Measurements from ENCODE around the gene DPP7. TPM values are rescaled to one million over a fixed set of nuclear protein-coding genes. Genes with fewer than 3 reads are reported as not detected.

DPP7 gene
- total RNA-seq, 2 experiments from 2014 or later = 344 to 349 TPM

DNA sequence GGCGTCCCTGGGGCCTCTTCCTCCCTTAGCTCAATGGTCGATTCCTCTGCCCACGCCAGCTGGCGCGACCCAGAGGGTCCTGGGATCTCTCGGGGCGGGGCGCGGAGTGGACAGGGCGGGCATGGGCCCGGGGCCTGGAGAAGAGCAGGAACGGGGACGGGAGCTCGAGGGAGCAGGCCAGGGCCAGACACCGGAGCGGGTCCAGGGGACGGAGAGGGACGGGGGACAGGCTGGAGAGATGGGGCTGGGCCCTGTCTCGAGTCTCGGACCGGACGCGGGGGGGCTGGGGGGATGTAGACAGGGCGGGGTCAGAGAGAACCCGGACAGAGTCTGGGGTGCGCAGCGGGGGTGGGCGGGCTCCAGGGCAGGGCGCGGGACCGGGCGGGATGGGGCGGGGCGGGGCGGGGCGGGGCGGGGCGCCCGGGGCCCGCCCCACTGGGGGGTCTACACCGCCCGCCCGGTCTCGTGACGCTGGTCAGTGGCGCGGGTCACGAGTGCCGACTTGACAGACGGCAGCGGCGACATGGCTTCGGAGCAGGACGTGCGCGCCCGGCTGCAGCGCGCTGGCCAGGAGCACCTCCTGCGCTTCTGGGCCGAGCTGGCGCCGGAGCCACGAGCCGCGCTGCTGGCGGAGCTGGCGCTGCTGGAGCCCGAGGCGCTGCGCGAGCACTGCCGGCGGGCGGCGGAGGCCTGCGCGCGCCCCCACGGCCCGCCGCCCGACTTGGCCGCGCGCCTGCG, 37.4 kb downstream of the DPP7 start, which contains the start of gene UAP1L1:
Gene UAP1L1 (plus strand): TSS at position 508 of the 738 bp plus-strand sequence. CDS start 16 bp downstream, at position 524.
- H3K27ac ChIP-seq (ENCODE audit: low read depth in 1 of 2, low read length in 2 of 2) = no peak within 1 kb of the TSS

DNA sequence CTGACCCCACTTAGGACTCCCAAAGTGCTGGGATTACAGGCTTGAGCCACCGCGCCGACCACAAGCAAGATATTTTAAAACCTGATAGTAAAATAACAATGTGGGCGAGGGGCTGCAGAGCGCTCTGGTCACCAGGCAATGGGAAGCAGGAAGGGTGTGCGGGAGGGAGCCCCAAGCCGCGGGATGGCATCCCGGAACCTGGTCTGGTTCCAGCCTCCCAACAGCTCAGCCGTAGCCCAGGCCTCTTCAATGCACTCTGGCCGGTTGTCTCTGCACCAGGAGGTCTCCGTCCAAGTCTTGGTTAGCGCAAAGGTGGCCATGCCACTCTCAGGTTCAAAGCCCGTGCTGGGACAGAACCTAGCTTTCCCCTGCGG, 37.9 kb downstream of the DPP7 start:
- H3K27me3 ChIP-seq (ENCODE audit: control insufficient read depth in 1 of 2, insufficient read depth in 2 of 2, low read length in 2 of 2) = no peaks in the 10 kb centered on the region
- intact Hi-C loops (cut with DNase I, micrococcal nuclease) = no loop called here
- peaks cover 4% of the 10 kb centered on the region for H3K36me3 Mint-ChIP-seq (ENCODE audit: low read depth)
- H3K27ac ChIP-seq (ENCODE audit: low read depth in 1 of 2, low read length in 2 of 2) = no peak overlapping the region
- DNase-seq (no peak), ATAC-seq (ENCODE audit: poor library complexity) (no peak)
- no peak overlapping the region for H3K27ac Mint-ChIP-seq
- peaks cover 10% of the 10 kb centered on the region for H3K36me3 ChIP-seq (ENCODE audit: insufficient read depth, low read length)
- no peaks in the 10 kb centered on the region for H3K9me3 Mint-ChIP-seq
- H3K4me3 Mint-ChIP-seq = peak overlapping the region; percentile 78
- ChIA-PET CTCF (interaction anchor here (0.8 to 1.6 kb wide), 6 partner anchors 9 to 30 kb away, joined by 3 to 9 read pairs (median 5); partner anchors contain the start of gene MAN1B1), POLR2A (interaction anchor here (0.6 to 2.7 kb wide), 3 partner anchors 10 to 286 kb away, joined by 3 to 24 read pairs (median 3); partner anchors contain the start of genes MAN1B1 and TMEM141)
- H3K27me3 Mint-ChIP-seq = no peaks in the 10 kb centered on the region
- peak overlapping the region; percentile 39 for H3K4me3 ChIP-seq (ENCODE audit: low read length)
- peaks cover 18% of the 10 kb centered on the region for H3K4me1 ChIP-seq (ENCODE audit: insufficient read depth, low read length)
- TF ChIP-seq, protein P1, sequence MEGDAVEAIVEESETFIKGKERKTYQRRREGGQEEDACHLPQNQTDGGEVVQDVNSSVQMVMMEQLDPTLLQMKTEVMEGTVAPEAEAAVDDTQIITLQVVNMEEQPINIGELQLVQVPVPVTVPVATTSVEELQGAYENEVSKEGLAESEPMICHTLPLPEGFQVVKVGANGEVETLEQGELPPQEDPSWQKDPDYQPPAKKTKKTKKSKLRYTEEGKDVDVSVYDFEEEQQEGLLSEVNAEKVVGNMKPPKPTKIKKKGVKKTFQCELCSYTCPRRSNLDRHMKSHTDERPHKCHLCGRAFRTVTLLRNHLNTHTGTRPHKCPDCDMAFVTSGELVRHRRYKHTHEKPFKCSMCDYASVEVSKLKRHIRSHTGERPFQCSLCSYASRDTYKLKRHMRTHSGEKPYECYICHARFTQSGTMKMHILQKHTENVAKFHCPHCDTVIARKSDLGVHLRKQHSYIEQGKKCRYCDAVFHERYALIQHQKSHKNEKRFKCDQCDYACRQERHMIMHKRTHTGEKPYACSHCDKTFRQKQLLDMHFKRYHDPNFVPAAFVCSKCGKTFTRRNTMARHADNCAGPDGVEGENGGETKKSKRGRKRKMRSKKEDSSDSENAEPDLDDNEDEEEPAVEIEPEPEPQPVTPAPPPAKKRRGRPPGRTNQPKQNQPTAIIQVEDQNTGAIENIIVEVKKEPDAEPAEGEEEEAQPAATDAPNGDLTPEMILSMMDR (IDR thresholded peaks at IDR 0.05) = no peak
- peaks cover 3% of the 10 kb centered on the region for H3K4me1 Mint-ChIP-seq (ENCODE audit: low read depth)
- H3K9me3 ChIP-seq (ENCODE audit: control insufficient read depth in 1 of 2, insufficient read depth in 1 of 2, low read length in 2 of 2) = no peaks in the 10 kb centered on the region

More for the DNA sequence above, 37.4 kb downstream of the DPP7 start, which contains the start of gene UAP1L1:
- Histone ChIP-seq H3K36me3 (ENCODE audit: insufficient read depth, low read length) (peaks cover 10% of the 10 kb centered on the region), H3K4me3 (ENCODE audit: low read length) (peak within 1 kb of the TSS; percentile 64), H3K27me3 (ENCODE audit: control insufficient read depth in 1 of 2, insufficient read depth in 2 of 2, low read length in 2 of 2) (no peaks in the 10 kb centered on the region), H3K4me1 (ENCODE audit: insufficient read depth, low read length) (peaks cover 18% of the 10 kb centered on the region), H3K9me3 (ENCODE audit: control insufficient read depth in 1 of 2, insufficient read depth in 1 of 2, low read length in 2 of 2) (no peaks in the 10 kb centered on the region)
- Mint-ChIP-seq H3K4me3 (peak within 1 kb of the TSS; percentile 78), H3K9me3 (no peaks in the 10 kb centered on the region), H3K36me3 (ENCODE audit: low read depth) (peaks cover 4% of the 10 kb centered on the region), H3K27me3 (no peaks in the 10 kb centered on the region), H3K4me1 (ENCODE audit: low read depth) (peaks cover 3% of the 10 kb centered on the region), H3K27ac (no peak within 1 kb of the TSS)
- POLR2A ChIA-PET = interaction anchor here (0.6 to 2.7 kb wide), 7 partner anchors 9 to 286 kb away, joined by 3 to 24 read pairs (median 4); partner anchors contain the start of genes MAN1B1 and TMEM141
- intact Hi-C loops (cut with DNase I, micrococcal nuclease) = no loop called here
- peak in 10 of 14 experiments; percentile 15 to 79 (median 46) for DNase-seq
- peak; percentile 76 for ATAC-seq (ENCODE audit: poor library complexity)
- TF ChIP-seq, protein P1 (IDR thresholded peaks at IDR 0.05) = no peak
- CTCF ChIA-PET = interaction anchor here (0.8 to 1.6 kb wide), 6 partner anchors 9 to 48 kb away, joined by 3 to 7 read pairs (median 4); partner anchors contain the start of gene MAN1B1

DNA sequence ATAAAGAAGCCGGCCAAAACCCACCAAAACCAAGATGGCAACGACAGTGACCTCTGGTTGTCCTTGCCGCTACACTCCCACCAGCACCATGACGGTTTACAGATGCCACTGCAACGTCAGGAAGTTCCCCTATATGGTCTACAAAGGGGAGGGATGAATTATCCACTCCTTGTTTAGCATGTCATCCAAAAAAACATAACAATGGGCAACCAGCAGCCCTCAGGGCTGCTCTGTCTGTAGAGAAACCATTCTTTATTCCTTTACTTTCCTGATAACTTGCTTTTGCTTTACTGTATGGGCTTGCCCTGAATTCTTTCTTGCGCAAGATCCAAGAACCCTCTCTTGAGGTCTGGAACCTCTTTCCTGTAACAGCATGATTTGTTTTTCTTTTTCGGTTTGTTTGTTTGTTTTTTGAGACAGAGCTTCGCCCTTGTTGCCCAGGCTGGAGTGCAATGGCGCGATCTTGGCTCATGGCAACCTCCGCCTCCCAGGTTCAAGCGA, 39.2 kb downstream of the DPP7 start:
- no peak for ATAC-seq (ENCODE audit: poor library complexity)
- H3K27me3 Mint-ChIP-seq = no peaks in the 10 kb centered on the region
- CTCF ChIA-PET = interaction anchor here (1.0 to 1.6 kb wide), 3 partner anchors 8 to 29 kb away, joined by 4 to 9 read pairs (median 5); no protein-coding TSS in a partner anchor

More for the DNA sequence above, 39.2 kb downstream of the DPP7 start:
- intact Hi-C loops (cut with DNase I, micrococcal nuclease) = no loop called here
- TF ChIP-seq, protein P1 (IDR thresholded peaks at IDR 0.05) = no peak
- Histone ChIP-seq H3K9me3 (ENCODE audit: control insufficient read depth in 1 of 2, insufficient read depth in 1 of 2, low read length in 2 of 2) (no peaks in the 10 kb centered on the region), H3K4me1 (ENCODE audit: insufficient read depth, low read length) (peaks cover 28% of the 10 kb centered on the region), H3K4me3 (ENCODE audit: low read length) (no peak overlapping the region), H3K27ac (ENCODE audit: low read depth in 1 of 2, low read length in 2 of 2) (no peak overlapping the region), H3K27me3 (ENCODE audit: control insufficient read depth in 1 of 2, insufficient read depth in 2 of 2, low read length in 2 of 2) (no peaks in the 10 kb centered on the region), H3K36me3 (ENCODE audit: insufficient read depth, low read length) (peaks cover 10% of the 10 kb centered on the region)
- no peak overlapping the region for H3K27ac Mint-ChIP-seq
- H3K4me3 Mint-ChIP-seq = peak overlapping the region; percentile 20
- no peak for DNase-seq
- no peaks in the 10 kb centered on the region for H3K9me3 Mint-ChIP-seq
- POLR2A ChIA-PET = no interaction called here
- peaks cover 4% of the 10 kb centered on the region for H3K36me3 Mint-ChIP-seq (ENCODE audit: low read depth)
- peaks cover 14% of the 10 kb centered on the region for H3K4me1 Mint-ChIP-seq (ENCODE audit: low read depth)

Measured in CD4-positive, alpha-beta T cell (primary cell).